Bronchial epithelial cell (primary cell): ENCODE data around the gene ABR. TPM values are rescaled to one million over a fixed set of nuclear protein-coding genes. Genes with fewer than 3 reads are reported as not detected.
A peak's percentile ranks its signal among the peaks of the same experiment; 100 is the strongest.

Source experiments
- DNase-seq: peaks from one replicate; pipeline ENCODE4 v3.0.0-alpha.2; 2010; ENCODE audit warnings: low read depth
- FAIRE-seq: peaks from 2 replicates; lab custom pipeline; 2011; peaks lifted over from hg19 to GRCh38; lab: Jason Lieb, UNC
- H3K27me3 ChIP-seq: 2 replicates; pipeline ENCODE4 v1.5.1; 2011; ENCODE audit warnings: low read length; ENCODE audit not compliant: control insufficient read depth, insufficient read depth
- H3K36me3 ChIP-seq: 2 replicates; pipeline ENCODE4 v1.5.1; 2011; ENCODE audit warnings: low read length; ENCODE audit not compliant: control insufficient read depth, insufficient read depth
- H3K4me3 ChIP-seq: 2 replicates; pipeline ENCODE4 v1.5.1; 2011; ENCODE audit warnings: mild to moderate bottlenecking, low read depth, low read length, control low read depth
- total RNA-seq: library from RNA; depleted of rRNA; stranded (reverse); fragments of >200 nt; gene quantifications from 2 replicates; pipeline ENCODE4 v1.2.1, GENCODE V29; 2014
- TF ChIP-seq, protein P1 (sequence below): IDR thresholded peaks from 2 replicates; pipeline ENCODE4 v1.5.1; 2011; ENCODE audit warnings: mild to moderate bottlenecking, moderate library complexity, low read length, control low read depth, inconsistent platforms; ENCODE audit not compliant: insufficient read depth, severe bottlenecking

ABR gene
- total RNA-seq, 1 donor from 2014 or later: 18.7 TPM

DNA sequence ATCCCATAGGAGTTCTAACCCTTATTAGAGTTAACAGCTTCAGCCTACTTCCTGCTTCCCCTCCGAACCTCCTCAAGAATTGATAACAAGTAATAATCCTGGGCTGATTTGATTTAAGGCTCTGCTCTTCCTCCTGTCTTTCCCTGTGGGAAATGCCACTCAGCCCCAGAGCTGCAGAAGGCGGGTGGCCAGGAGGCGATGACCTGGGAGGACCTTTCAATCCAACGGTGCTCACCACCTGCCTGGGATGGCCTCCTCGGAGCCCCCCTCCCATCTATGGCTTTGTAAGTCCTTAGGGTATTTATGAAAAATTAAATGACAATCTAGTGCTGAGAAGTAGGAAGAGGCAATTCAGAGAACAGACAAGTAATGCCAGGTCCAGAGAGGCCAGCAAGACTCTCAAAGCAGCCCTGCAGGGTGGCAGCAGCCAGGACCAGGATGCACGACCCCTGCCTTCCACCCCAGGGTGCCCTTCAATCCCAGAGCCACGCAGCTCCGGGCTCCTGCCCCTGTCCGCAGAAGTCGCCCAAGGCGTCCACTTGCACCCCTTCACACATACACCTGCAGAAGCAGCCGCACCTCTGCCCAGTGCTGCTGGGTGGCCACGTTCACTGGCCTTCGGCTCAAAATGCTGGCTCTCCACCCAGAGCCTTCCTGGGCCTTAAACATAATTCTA is 34.3 kb downstream of the ABR start:
- FAIRE-seq (no peak), DNase-seq (no peak)
- Histone ChIP-seq H3K4me3 (no peak overlapping the region), H3K27me3 (peaks cover 7% of the 10 kb centered on the region), H3K36me3 (no peaks in the 10 kb centered on the region)
- TF ChIP-seq, protein P1, sequence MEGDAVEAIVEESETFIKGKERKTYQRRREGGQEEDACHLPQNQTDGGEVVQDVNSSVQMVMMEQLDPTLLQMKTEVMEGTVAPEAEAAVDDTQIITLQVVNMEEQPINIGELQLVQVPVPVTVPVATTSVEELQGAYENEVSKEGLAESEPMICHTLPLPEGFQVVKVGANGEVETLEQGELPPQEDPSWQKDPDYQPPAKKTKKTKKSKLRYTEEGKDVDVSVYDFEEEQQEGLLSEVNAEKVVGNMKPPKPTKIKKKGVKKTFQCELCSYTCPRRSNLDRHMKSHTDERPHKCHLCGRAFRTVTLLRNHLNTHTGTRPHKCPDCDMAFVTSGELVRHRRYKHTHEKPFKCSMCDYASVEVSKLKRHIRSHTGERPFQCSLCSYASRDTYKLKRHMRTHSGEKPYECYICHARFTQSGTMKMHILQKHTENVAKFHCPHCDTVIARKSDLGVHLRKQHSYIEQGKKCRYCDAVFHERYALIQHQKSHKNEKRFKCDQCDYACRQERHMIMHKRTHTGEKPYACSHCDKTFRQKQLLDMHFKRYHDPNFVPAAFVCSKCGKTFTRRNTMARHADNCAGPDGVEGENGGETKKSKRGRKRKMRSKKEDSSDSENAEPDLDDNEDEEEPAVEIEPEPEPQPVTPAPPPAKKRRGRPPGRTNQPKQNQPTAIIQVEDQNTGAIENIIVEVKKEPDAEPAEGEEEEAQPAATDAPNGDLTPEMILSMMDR: no peak

GRCh38 chr17:1144162-1144561 is 35.6 kb downstream of the ABR start:
- FAIRE-seq: no peak
- H3K27me3 ChIP-seq: peaks cover 7% of the 10 kb centered on the region

DNA sequence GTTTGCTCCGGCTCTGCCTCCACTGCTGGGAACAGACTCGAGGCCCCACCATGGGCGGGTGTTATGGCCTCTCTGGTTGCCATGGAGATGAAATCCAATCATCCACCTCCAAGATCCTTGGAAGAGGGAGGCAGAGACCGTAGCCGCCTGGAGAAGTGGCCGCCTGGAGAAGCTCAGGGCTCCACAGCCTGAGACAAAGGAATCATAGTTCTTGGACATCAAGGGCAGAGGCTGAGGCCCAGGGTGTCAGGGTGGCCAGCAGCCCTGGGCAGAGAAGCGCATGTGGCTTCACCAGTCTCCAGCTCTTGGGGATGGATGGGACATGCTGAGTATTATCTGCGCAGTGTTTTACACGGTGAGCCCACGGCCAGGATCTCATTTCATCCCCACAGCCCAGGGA is 36.2 kb downstream of the ABR start:
- TF ChIP-seq, protein P1: no peak
- FAIRE-seq: peak; percentile 40

More at GRCh38 chr17:1144162-1144561, 35.6 kb downstream of the ABR start:
- DNase-seq: no peak
- H3K36me3 ChIP-seq: no peaks in the 10 kb centered on the region
- H3K4me3 ChIP-seq: no peak overlapping the region
- TF ChIP-seq, protein P1: no peak

GRCh38 chr17:1142561-1142971 is 37.2 kb downstream of the ABR start:
- no peak overlapping the region for H3K4me3 ChIP-seq
- FAIRE-seq (no peak), DNase-seq (no peak)
- no peaks in the 10 kb centered on the region for H3K36me3 ChIP-seq
- H3K27me3 ChIP-seq: peaks cover 9% of the 10 kb centered on the region
- TF ChIP-seq, protein P1: no peak

More for the DNA sequence above, 36.2 kb downstream of the ABR start:
- H3K36me3 ChIP-seq: no peaks in the 10 kb centered on the region
- H3K4me3 ChIP-seq: no peak overlapping the region
- no peak for DNase-seq
- H3K27me3 ChIP-seq: peaks cover 7% of the 10 kb centered on the region

DNA sequence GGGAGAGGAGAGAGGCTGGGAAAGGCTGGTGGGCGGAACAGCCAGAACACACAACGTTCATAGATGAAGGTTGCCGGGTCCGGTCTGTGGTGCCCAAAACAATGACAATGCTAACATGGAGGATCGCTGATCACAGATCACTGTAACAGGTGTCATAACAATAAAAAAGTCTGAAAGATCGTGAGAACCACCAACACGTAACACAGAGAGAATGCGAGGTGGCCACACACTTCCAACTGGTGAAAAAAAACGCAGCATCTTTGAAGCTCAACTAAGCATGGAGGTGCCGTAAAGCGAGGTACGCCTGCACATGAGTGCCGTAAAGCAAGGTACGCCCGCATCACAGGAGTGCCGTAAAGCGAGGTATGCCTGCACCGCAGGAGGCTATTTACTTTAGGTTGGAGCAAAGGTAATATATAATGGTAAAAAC is 42.3 kb downstream of the ABR start:
- peaks cover 2% of the 10 kb centered on the region for H3K27me3 ChIP-seq
- TF ChIP-seq, protein P1: no peak
- FAIRE-seq (no peak), DNase-seq (peak; percentile 17)
- no peak overlapping the region for H3K4me3 ChIP-seq
- H3K36me3 ChIP-seq: no peaks in the 10 kb centered on the region

DNA sequence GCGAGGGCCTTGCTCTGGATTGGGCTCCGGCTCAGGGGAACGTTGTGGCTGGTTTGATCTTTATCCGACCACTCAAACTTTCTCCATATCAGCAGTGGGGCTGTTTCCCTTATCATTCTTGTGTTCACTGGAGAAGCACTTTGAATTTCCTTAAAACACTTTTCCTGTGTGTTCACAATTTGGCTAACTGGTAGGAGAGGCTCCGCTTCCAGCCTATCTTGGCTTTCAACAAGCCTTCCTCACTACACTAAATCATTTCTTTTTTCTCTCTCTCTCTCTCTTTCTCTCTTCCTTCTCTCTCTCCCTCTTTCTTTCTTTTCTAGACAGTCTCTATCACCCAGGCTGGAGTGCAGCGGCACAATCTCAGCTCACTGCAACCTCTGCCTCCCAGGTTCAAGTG is 43.0 kb downstream of the ABR start:
- DNase-seq (no peak), FAIRE-seq (no peak)
- Histone ChIP-seq H3K27me3 (peaks cover 2% of the 10 kb centered on the region), H3K4me3 (no peak overlapping the region), H3K36me3 (no peaks in the 10 kb centered on the region)
- TF ChIP-seq, protein P1: no peak
